Skin of body (tissue), 2 donors: ENCODE measurements around the gene GPR78. TPM values are rescaled to one million over a fixed set of nuclear protein-coding genes. Genes with fewer than 3 reads are reported as not detected.

Source experiments
- DNase-seq: peaks from one replicate; lab custom pipeline; 2025; lab: John Stamatoyannopoulos, UW
- total RNA-seq: library from RNA; depleted of rRNA; stranded (reverse); fragments of >200 nt; gene quantifications from one replicate; pipeline ENCODE4 v1.2.3, GENCODE V29; 2014

GPR78 gene
- total RNA-seq, 1 donor from 2014 or later, result 1.2 TPM

DNA sequence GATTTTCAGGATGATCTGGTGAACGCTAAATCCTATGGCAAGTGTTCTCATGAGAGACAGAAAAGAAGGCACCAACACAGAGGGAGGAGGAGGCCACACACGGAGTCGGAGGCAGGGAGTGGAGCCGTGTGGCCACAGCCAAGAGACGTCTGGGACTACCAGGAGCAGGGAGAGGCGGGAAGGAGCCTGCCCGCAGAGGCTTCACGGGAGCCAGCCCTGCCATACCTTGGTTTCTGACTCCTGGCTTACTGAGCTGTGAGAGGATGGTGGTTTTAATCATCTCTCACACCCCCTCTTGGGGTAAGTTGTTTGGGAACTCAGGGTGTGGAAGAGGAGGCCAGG lies 33.5 kb upstream of the GPR78 start:
- DNase-seq, result no peak

DNA sequence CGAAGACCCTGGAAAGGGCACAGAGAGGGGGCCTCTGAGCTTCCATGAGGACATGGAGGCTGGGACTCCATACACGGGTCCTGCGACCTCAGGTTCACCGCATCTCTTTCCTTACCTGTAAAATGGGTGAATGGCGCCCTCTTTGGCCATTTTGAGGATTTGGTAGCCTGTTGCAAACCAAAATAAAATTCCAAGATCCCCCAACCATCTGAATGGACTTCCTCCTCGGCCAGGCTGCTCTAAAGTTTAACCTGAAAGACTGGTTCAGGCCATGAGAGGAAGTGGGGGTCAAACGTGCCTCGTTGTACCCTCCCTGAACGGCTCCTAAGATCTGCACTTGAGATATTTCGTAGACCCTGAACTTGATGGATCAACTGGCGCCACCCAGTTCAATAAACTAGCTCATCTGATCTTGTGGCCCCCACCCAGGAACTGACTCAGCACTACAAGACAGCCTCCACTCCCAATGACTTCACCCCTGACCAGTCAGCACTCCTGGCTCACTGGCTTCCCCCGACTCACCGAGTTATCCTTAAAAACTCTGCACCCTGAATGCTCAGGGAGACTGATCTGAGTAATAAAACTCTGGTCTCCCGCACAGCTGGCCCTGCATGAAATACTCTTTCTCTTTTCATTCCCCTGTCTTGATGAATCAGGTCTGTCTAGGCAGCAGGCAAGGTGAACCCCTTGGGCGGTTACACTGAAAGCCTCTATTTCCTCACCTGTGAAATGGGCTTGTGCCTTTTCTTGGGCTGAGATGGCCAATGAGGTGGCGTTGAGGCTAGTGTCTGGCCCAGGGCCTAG lies 32.9 kb upstream of the GPR78 start:
- DNase-seq, result no peak

DNA sequence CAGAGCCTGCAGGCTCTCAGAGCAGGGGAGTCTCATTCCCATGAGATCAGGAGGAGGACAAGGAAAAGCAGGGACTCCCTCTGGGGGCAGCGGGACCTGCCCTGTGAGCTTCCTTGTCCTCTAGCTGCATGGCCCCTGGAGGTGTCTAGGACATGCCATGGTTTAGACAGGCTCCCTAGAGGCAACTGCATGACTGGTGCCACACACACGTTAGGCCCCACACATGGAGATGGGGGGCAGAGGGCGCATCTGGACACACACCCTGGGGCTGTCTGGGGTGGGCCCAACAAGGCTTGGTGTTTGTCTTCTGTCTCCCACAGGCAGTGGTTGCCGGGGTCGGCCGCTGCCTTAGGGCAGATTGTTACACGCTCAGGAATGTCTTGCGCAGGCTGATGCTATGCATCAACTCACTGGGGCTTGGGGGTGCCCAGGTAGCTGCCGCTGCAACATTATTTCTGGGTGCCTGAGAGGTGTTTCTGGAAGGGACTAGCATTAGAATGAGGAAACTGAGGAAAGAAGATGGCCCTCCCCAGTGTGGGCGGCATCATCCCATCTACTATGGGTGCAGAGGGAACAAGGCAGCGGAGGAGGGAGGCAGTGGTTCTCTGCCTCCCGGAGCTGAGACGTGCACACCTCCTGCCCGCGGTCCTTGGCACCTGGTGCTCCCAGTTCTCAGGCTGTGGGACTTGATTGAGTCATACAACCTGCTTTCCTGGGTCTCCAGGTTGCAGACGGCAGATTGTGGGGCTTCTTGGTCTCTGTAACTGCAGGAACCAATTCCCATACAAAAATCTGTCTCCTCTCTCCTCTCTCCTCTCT lies 32.1 kb upstream of the GPR78 start:
- no peak for DNase-seq

DNA sequence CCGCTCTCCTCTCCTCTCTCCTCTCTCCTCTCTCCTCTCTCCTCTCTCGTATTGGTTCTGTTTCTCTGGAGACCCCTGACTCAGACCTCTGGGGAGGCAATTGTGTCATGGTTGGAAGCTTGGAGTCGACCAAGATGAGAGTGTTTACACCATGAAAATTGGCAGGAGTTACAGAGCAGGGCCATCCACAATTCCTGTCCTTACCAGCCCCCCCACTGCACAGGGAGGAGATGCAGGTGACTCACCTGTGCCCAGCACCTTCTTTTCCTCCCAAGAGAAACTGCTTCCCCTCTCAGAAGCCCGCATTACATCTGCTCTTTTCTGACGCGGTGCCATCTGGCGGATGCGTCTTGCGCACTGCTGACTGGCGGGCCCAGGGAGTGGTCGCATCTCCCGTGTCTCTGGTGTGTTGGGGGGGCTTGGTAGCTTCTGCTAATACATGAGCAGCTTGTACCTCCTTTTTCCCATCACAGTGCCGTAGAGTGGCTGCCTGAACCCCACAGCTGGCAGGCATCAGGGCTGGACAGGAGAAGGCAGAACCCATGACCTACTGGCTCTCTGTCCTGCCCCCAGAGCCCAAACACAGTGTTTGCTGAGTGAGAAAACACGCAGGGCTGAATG lies 31.4 kb upstream of the GPR78 start:
- DNase-seq, result no peak

DNA sequence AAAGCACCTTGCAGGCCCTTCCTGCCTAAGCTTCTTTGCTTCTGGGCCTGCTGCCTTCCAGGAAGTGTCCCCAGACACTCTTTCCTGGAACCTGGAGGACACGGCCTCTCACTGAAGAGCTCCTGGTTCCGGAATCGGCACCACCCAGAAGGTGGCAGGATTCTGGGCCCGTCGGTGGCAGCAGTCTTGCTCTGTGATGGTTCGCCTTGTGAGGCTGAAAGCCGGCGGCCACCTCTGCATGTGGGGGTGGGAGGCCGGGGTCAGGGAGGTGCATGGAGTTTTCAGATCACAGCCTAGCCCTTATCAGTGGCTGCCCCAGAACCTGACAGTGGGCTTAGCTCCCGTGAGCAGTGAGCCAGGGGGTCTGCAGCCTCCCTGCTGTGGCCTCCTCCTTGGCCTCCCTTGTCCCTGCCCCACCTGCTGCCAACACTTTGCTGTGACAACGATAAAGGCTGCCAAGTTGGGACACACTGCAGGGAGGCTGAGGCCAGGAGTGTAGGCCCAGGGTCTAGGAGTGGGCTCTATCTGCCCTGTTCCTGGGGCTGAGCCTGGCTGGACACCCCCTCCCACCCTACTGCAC lies 30.8 kb upstream of the GPR78 start:
- DNase-seq, result no peak

DNA sequence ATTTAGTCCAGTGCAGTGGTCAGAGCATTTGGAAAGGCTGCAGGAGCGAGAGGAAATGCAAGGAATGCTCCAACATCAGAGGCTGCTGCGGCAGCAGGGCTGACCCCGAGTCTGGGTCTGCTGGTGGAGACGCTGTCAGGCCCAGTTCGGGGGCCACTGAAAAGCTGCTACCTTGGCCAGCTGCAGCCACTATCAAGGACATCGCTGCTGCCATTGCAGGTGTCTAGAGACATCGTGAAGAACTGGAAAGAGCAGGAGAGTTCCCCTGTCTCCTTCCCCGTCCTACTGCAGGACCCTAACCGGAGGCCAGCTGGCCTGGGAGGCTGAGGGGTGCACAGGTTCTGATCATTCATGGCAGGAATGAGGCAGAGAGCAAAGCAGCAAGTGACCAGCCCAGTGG lies 29.5 kb upstream of the GPR78 start:
- DNase-seq, result no peak

DNA sequence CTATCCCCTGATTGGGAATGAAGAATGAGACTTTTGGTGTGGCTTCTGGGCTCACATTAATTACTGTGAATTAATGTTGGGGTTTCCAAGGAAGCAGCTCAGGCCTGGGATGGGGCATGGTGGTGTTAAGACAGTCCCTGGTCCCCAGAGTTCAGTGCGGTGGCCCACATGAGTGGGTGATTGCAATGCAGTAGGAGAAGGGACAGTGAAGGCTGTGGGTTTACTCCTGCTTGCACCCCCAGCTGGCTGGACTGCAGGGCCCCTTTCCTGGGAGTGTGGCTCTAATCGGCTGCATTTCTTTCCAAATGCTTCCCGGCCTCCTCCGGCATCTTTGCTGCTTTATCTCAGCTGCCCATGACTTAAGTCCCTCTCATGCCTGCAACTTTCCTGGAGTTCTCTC lies 28.2 kb upstream of the GPR78 start:
- DNase-seq, result no peak

DNA sequence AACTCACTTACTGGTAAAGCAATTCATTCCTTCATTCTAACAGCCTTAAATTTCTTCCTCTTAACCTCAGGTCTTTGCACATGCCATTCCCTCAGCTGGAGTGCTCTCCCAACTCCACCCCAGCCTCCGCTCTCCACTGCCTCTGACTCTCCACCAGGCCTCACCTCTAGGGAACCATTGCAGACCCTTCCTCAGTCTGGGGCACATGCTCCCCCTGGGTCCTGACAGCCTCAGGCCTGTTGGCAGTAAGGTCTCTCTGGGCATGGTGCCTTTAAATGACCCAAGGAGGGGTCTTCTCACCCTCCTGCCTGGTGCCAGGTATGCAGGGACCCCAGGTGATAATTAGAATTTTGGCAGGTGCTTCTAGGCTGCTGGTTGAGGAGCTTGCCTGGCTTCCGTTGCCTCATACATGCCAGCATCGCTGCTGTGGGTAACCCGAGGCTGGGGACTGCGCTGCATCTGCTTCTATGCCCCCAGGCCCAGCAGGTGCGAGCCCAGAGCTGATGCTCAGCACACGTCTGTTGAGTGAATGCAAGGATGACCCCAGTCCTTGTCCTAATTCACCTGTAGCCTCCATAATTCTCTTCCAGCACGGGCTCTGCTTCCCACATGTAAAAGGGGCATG lies 27.5 kb upstream of the GPR78 start:
- no peak for DNase-seq

DNA sequence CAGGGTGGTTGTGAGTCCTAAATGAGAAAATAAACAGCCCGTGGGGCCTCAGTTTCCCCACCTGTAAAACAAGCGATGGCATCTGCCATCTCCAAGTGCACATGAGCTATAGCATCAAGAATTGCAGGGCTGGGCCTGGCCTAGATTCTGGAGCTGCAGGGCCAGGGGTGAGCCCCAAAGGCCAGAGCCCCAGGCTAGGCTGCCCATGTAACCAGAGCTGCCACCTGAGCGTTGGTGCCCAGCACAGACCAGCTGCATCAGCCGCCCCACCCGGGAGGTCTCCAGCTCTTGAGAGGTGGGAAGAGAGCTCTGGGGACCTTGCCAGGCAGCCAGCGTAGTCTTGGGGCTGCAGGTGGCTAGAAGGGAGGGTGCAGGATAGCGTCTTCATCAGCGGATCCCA lies 27.0 kb upstream of the GPR78 start:
- DNase-seq, result no peak

DNA sequence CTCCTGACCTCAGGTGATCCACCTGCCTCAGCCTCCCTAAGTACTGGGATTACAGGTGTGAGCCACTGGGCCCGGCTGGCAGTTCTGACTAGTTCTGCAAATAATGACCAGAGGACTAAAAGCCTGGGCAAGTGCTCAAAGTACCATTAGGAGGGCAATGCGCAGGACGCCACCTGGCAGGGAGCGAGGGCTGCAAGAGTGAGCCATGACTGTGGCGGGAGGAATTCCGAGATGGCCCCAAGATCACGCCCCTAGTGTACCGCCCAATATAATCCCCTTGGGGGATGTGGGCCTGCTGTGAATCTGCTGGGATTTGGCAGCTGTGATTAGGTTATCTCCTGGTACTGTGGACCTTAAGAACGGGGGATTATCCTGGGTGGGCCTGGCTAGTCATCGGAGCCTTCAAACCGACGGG lies 26.2 kb upstream of the GPR78 start:
- DNase-seq, result no peak

DNA sequence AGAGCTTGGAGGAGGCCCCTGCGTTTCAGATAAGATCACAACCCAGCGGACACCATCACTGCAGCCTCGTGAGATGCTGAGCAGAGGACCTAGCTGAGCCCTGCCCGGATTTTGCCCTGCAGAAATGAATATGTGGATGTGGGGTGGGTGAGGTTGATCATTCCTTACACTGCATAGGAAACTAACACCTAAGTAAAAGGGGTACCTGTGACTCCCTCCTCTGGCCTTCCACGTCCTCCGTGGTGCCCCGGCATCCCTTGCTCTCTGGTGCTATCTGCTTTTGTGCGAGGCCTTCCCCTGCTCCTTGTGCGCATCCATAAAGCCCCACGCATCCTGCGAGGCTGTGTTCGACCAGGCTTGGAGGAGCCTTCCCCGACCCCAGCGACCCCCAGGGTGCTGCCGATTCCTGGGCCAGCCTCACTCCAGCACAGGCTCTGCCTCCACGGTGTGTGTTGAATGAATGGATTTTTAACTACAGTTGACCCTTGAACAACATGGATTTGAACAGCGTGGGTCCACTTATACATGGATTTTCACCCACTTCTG lies 25.6 kb upstream of the GPR78 start:
- DNase-seq, result no peak

DNA sequence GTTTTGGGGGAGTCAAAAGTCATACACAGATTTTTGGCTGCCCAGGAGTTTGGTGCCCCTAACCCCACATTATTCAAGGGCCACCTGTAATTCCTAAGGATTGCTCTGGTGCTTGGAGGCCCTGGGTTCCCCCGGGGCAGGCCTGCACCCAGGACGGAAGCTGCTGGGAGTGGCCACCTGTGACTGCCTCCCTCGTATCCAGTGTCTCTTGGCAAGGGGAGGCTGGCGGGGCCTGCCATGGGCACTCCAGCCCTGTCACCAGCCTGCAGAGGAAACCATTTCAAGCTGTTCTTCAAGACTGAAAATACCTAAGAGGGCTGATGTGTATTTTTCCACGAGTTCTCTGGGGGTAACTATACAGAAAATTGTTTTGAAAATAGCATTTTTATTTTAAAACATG lies 24.5 kb upstream of the GPR78 start:
- DNase-seq, result no peak

DNA sequence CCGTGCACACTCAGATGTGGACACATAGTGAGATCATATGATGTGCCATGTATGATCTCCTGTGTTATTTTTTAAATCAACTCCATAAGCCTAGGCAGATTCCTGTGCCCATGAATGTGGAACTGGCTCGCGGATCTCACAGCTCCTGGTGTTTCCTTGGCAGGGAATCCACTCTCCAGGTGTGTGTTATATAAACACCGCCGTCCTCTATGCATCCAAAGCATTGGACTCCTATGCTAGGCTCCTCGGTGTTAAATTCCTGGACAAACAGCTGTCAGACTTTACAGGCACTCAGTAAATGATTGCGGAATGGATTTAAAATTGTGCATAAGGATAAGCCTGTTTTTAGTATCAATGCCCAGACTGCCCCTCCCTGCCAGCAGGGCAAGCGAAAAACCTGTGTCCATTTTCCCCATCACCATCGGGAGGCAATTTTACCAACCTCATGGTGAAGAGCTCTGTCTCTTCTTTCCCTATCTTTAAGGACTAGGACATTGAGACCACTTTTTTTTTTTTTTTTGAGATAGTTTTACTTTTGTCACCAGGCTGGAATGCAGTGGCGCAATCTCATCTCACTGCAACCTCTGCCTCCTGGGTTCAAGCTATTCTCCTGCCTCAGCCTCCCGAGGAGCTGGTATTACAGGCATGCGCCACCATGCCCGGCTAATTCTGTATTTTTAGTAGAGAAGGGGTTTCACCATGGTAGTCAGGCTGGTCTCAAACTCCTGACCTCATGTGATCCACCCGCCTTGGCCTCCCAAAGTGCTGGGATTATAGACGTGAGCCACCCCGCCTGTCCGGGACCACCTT lies 23.6 kb upstream of the GPR78 start:
- no peak for DNase-seq

DNA sequence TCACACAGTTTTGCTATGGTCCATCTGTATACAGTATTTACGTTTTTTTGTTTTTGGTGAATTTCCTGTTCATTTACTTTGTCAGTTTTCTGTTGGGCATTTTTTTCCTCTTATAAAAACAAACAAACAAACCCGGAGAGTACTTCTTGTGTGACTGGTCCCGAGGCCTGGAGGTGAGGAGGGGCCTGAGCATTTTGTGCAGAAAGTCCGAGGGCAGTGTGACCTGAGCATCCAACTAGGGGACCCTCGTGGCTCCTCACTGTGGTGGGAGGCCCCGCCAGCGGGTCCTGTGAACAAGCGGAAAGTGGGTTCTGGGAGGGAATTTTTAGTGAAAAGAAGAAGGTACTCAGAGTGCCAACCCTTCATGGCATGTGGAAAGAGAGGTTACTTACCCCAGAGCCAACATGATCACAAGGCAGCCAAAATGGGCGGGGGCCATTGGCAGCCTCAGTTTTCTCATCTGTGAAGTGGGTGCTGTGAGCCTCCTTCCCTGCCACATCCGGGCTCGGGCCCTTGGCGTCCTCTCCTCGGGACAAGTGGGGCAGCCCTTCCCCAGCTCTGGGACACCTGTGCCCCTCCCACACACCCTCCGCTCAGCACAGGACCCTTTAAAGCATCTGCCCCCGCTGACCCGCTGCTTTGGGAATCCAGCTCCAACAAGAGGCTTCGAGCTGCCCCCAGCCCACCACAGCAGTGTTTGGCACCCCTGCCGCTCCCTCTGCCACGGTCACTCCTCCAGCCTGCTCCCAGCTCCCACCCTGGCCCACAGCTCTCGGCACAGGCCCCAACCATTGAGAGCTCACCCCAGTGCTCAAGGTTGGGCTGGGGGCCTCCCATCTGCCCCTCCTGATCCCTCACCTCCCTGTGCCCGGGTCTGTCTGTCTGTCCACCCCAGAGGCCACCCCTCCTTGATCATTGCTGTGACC lies 22.8 kb upstream of the GPR78 start:
- no peak for DNase-seq

DNA sequence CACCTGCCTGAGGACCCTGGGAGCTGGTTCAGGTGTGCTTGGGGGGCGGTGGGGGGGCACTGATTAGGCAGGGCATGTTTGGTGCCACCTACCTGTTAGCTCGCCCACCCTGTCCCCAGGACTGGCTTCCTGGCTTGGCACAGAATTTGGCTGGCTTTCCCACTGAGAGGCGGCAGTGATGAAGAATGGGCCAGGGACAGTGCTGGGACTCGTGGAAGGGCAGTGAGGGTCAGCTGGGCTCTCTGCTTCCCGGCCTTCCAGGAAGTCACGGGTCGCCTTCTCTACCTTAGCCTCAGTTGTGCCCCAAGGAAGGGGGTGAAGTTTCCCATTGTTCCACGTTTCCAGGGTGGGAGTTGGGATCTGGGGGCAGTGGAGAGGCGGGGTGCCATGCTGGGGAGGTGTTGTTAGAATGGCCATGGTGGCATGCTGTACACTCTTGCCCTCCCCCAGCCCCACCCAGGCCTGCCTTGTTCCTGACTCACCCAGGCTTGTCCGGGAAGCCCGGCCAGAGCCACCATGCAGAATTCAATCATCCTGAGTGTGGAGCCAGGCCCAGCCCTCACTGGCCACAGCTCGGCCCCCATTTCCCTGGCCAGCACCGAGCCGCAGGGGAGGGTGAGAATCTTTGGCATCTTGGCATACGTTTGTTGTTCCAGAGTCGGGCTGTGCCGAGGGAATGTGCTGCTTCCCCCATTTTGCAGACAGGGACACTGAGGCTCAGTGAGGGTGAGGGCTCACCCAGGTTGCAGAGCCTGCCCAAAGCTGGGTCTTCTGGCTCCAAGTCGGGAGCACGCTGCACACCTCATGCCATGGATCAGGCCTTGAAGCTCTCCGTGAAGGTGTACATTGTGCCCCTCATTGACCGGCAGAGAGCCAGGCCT lies 21.9 kb upstream of the GPR78 start:
- no peak for DNase-seq

DNA sequence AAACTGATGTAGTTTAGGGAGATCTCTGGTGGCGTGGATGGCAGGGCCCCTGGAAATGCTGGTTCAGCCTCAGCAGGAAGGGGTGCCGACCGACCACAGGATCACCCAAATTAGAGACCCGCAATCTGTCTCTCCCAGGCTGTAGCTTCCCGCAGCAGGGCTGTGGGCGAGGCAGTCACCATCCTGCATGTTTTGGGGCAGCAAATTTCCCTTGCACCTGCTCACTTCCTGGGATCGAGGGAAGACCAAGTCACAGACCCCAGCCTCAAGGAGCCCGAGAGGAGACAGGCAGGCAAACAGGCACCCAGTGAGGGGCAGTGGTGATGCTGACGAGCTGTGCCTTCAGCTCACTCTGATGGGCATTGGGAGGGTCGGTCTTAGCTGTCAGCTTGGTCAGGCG lies 21.2 kb upstream of the GPR78 start:
- DNase-seq, result no peak

DNA sequence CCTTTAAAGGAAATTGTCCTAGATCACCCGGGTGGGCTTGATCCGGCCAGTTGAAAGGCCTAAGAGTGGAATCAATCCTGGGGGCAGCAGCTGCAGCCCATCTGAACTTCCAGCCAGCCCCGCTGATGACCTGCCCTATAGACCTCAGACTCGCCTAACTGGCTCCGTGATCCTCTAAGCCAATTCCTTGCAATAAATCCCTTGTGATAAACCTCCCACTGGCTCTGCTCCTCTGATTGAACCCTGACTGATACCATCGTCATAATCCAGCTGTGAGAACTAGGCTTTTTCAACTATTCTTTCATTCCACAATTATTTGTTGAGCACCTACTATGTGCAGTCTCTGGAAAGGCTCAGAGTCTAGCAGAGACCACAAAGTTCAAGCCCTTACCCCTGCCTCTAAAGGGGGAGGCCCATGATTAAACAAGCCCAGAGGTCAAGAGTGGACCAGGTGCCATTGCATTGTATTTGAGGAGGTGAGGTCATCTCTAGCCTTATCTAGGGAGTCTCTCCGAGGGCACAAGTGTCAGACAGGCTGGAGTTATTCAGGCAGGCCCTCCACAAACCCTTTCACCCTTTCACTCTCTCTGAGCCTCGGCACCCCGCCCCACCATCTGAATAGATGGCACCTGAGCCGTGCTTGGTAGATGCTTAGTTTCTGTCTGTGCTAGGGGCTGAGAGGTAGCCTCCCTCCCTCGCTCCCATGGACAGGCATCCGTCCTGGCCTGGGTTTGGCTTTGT lies 20.5 kb upstream of the GPR78 start:
- no peak for DNase-seq
